ENCODE data around the gene SPI1.

The SPI1 gene

GRCh38 chr11:47333886-47334443 lies 44.4 kb downstream of the SPI1 start:
- no peak for TF ChIP-seq CTCF (IDR thresholded peaks at IDR 0.05; ENCODE audit: low read depth, low read length)
- Histone ChIP-seq H3K27me3 (ENCODE audit: insufficient read depth, low read depth, severe bottlenecking) (no peaks in the 10 kb centered on the region), H3K9me3 (ENCODE audit: severe bottlenecking) (no peaks in the 10 kb centered on the region), H3K36me3 (peaks cover 8% of the 10 kb centered on the region), H3K4me3 (ENCODE audit: low read depth, low read length) (no peak overlapping the region), H3K27ac (no peak overlapping the region)
- DNase-seq = no peak

GRCh38 chr11:47333526-47333845 lies 44.9 kb downstream of the SPI1 start:
- no peak for DNase-seq
- no peak overlapping the region for H3K4me3 ChIP-seq (ENCODE audit: low read depth, low read length)
- no peak overlapping the region for H3K27ac ChIP-seq
- H3K9me3 ChIP-seq (ENCODE audit: severe bottlenecking) = no peaks in the 10 kb centered on the region
- H3K36me3 ChIP-seq = peaks cover 12% of the 10 kb centered on the region
- H3K27me3 ChIP-seq (ENCODE audit: insufficient read depth, low read depth, severe bottlenecking) = no peaks in the 10 kb centered on the region
- TF ChIP-seq CTCF (IDR thresholded peaks at IDR 0.05; ENCODE audit: low read depth, low read length) = no peak

- no peak for DNase-seq
- no peak for TF ChIP-seq CTCF (IDR thresholded peaks at IDR 0.05; ENCODE audit: low read depth, low read length)
- H3K27ac ChIP-seq = no peak overlapping the region
- no peak overlapping the region for H3K4me3 ChIP-seq (ENCODE audit: low read depth, low read length)
- H3K36me3 ChIP-seq = peaks cover 18% of the 10 kb centered on the region
- no peaks in the 10 kb centered on the region for H3K9me3 ChIP-seq (ENCODE audit: severe bottlenecking)
- no peaks in the 10 kb centered on the region for H3K27me3 ChIP-seq (ENCODE audit: insufficient read depth, low read depth, severe bottlenecking)
These were observed 45.4 kb downstream of the SPI1 start for GRCh38 chr11:47332791-47333525.

GRCh38 chr11:47332303-47332711 lies 46.0 kb downstream of the SPI1 start:
- DNase-seq = no peak
- no peaks in the 10 kb centered on the region for H3K27me3 ChIP-seq (ENCODE audit: insufficient read depth, low read depth, severe bottlenecking)
- no peak for TF ChIP-seq CTCF (IDR thresholded peaks at IDR 0.05; ENCODE audit: low read depth, low read length)
- no peak overlapping the region for H3K27ac ChIP-seq
- H3K4me3 ChIP-seq (ENCODE audit: low read depth, low read length) = no peak overlapping the region
- H3K9me3 ChIP-seq (ENCODE audit: severe bottlenecking) = no peaks in the 10 kb centered on the region
- H3K36me3 ChIP-seq = peaks cover 24% of the 10 kb centered on the region

GRCh38 chr11:47331454-47332302 lies 46.7 kb downstream of the SPI1 start:
- H3K36me3 ChIP-seq = peaks cover 30% of the 10 kb centered on the region
- TF ChIP-seq CTCF (IDR thresholded peaks at IDR 0.05; ENCODE audit: low read depth, low read length) = no peak
- no peak overlapping the region for H3K27ac ChIP-seq
- H3K9me3 ChIP-seq (ENCODE audit: severe bottlenecking) = no peaks in the 10 kb centered on the region
- DNase-seq = no peak
- no peaks in the 10 kb centered on the region for H3K27me3 ChIP-seq (ENCODE audit: insufficient read depth, low read depth, severe bottlenecking)
- no peak overlapping the region for H3K4me3 ChIP-seq (ENCODE audit: low read depth, low read length)

Data from WERI-Rb-1 (cell line).